ENCODE results near the gene TBC1D2B.
"Not testable (repeated sequence)": the region's sequence is repeated elsewhere in the genome, so short reads cannot be mapped to it uniquely, and the experiment has no call there.

TBC1D2B gene

GRCh38 chr15:77971875-77972274, 105.6 kb downstream of the TBC1D2B start:
- DNase-seq = not testable (repeated sequence)

GRCh38 chr15:77970813-77971360, 106.6 kb downstream of the TBC1D2B start:
- not testable (repeated sequence) for DNase-seq

DNA sequence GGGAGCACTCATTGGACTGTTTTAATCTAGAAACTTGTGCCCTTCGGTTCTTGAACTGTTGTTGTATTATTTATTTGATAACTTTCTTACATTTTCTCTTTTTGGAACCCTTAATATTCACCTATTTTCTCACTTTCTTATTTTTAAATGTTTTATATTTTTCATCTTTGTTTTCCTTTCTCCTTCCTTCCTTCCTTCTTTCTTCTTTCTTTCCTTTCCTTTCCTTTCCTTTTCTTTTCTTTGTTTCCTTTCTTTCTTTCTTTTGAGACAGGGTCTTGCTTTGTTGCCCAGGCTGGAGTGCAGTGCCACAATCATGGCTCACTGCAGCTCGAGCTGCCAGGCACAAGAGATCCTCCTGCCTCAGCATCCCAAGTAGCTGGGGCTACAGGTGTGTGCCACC, 108.5 kb downstream of the TBC1D2B start:
- DNase-seq = no peak

GRCh38 chr15:77967798-77968197, 109.7 kb downstream of the TBC1D2B start:
- DNase-seq = no peak

DNA sequence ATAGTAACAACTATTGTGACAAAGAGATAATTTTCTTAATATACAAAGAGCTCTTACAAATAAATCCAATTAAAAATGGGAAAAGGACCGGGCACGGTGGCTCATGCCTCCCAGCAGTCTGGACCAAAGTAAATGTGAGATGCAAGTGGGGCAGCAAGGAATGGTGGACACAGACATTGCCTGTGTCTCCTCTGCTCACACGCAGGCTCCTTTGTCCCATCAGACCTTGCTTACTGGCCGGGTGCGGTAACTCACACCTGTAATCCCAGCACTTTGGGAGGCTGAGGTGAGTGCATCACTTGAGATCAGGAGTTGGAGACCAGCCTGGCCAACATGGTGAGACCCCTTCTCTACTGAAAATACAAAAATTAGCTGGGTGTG, 110.3 kb downstream of the TBC1D2B start:
- DNase-seq = not testable (repeated sequence)

- peak; percentile 47 for DNase-seq
Measured at GRCh38 chr15:77966540-77967234, 110.8 kb downstream of the TBC1D2B start.

DNA sequence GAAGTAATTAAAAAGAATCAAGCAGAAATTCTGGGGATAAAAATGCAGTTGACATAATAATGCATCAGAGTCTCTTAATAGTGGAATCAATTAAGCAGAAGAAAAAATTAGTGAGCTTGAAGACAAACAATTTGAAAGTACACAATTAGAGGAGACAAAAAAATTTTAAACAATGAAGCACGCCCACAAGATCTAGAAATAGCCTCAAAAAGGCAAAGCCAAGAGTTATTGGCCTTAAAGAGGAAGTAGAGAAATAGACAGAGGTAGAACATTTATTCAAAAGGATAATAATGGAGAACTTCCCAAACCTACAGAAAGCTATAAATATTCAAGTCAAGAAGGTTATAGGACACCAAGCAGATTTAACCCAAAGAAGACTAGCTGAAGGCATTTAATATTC, 113.3 kb downstream of the TBC1D2B start:
- no peak for DNase-seq

DNA sequence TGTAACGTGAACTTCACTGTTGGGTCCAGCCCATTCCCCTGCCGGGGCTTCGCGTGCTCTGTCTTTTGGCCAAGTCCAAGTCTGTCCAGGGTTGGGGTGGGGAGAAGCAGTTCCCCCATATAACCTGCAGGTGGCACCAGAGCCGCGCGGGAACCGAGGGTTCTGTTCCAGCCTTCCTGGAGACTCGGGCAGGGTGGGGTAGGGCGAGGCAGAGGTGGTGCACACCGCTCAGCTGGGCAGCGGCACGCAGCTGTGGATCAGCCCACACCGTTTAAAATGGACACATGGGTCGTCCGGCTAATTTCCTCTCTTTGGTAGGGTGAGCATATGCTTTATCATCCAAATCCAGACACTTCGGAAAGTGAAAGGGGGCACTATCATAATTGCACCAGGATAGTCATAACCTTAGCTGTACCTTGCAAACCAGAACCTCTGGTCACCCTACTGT, 118.1 kb downstream of the TBC1D2B start:
- DNase-seq = peak; percentile 71

- DNase-seq = not testable (repeated sequence)
Measured at GRCh38 chr15:77958716-77959431, 118.6 kb downstream of the TBC1D2B start.

DNA sequence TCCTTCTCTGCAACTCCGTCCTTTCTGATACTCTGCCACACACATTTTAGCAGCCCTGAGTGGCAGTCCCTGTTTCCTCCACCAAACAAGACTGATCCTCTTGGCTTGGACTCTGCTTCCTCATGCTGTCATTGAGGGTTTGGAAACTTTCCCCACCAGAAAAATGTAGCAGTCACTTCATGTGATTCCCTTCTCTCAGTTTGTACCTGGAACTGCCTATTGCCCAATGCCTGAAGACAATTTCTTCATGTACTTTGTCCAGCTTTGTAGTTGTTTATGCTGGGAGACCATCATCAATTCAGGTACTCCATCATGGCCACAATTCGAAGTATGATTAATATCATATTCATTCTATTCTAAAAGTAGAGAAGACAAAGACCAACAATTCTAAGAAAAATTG, 119.5 kb downstream of the TBC1D2B start:
- not testable (repeated sequence) for DNase-seq

DNA sequence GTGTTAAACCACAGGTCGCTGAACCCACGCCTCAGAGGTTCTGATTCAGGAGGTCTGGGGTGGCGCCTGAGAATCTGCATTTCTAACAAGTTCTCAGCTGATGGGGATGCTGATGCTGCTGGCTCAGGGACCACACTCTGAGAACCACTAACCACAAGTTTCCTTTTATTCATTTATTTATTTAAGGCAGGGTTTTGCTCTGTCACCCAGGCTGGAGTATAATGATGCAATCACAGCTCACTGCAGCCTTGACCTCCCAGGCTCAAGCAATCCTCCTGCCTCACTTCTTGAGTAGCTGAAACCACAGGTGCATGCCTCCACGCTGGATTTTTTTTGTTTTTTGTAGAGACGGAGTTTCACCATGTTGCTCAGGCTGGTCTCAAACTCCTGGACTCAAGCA, 123.6 kb downstream of the TBC1D2B start:
- peak; percentile 68 for DNase-seq

DNA sequence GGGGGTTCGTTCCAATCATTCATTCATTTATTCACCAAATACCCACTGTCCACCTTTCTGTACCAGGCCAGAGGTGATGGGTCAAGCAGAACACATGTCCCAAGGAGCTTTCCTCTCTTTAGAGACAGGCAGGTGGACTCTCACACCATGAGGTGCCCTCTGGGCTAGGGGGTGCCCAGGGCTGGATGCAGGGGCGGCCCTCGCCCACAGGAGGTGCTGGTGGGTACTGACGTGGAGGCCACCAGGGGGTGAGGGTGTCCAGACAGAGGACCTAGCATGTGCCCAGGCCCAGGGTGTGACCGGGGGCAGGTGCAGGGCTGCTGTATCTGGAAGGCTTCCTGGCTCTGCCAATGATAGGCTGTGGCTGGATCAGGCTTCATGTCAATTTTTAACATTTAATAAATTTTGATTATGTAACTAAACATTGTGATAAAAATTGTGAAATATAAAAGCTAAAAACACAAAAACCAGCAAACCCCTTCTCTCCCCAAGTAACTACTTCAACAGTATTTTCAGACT, 124.5 kb downstream of the TBC1D2B start:
- not testable (repeated sequence) for DNase-seq

DNA sequence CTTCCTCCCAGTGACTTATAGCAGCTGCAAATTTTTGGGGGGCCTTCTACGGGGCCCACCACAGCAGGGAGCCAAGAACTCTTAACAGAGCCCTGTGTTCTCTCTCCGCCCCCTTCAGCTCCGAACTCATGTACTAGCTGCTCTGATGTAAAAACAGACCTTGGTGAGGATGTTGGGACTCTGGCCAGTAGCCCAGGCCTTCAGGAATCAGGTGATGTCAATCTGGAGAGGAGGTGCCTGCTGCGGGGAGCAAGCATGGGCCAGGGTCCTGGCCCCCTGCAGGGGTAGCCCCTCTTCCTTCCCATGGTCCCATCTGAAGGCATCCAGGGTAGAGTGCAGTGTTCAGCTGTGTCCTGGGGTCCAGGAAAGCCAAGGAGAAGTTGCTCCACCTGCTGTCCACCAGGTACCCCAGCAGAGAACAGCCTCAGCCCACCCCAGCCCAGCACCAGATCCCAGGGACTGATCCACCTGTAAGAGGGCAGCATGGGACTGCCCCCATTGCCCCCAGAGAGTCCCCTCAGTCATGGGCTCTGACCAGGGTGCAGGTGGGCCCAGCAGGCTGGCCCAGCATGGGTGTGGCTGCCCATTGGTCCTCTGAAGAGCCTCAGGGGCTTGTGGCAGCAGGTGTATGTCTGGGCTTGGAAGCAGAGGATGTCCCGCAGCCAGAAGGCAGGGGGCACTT, 126.3 kb downstream of the TBC1D2B start:
- DNase-seq = not testable (repeated sequence)

DNA sequence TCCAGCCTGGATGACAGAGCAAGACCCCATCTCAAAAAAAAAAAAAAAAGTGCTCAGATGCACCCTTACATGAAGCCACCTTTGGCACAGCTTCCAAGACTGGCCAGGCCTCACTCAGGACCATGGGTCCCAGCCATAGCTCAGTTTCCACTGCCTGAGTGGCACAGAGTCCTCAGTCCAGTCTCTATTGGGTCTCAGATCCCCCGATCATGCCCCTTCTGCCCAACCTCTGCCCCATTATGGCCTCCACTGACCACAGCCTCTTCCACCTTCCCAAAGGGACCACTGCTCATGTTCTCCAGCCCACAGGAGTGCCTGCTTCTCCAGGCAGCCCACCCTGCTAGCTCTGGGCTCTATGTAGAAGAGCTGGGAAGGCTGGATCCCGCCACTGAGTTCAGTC, 127.0 kb downstream of the TBC1D2B start:
- not testable (repeated sequence) for DNase-seq

GRCh38 chr15:77945566-77945965, 131.9 kb downstream of the TBC1D2B start:
- no peak for DNase-seq

Measured in RPMI8226 (cell line).